C1 segment of cervical spinal cord (tissue), 14 donors: ENCODE measurements around the gene ULK1.
"Not testable (repeated sequence)": the region's sequence is repeated elsewhere in the genome, so short reads cannot be mapped to it uniquely, and the experiment has no call there.

Experiments used
- DNase-seq, 14 donors: peaks; one replicate each; lab custom pipeline; 2025; lab: John Stamatoyannopoulos, UW

ULK1 gene

GRCh38 chr12:131861261-131862083 lies 33.0 kb upstream of the ULK1 start:
- no peak for DNase-seq

GRCh38 chr12:131862084-131862441 lies 32.4 kb upstream of the ULK1 start:
- no peak for DNase-seq

- DNase-seq: no peak
Observed at GRCh38 chr12:131862600-131862993, 31.8 kb upstream of the ULK1 start.

GRCh38 chr12:131862994-131863710 lies 31.3 kb upstream of the ULK1 start:
- no peak for DNase-seq

GRCh38 chr12:131863711-131864396 lies 30.6 kb upstream of the ULK1 start:
- DNase-seq: no peak

- DNase-seq: no peak
Observed at GRCh38 chr12:131864469-131864868, 30.0 kb upstream of the ULK1 start.

- DNase-seq: no peak
Observed at GRCh38 chr12:131865180-131865875, 29.1 kb upstream of the ULK1 start.

GRCh38 chr12:131867471-131867870 lies 27.0 kb upstream of the ULK1 start:
- no peak for DNase-seq

- peak in 4 of 14 donors; percentile 4 to 45 (median 10) for DNase-seq
Observed at GRCh38 chr12:131867891-131868675, 26.3 kb upstream of the ULK1 start.

- DNase-seq: no peak
Observed at GRCh38 chr12:131869871-131870418, 24.5 kb upstream of the ULK1 start.

- no peak for DNase-seq
Observed at GRCh38 chr12:131871677-131872076, 22.7 kb upstream of the ULK1 start.

- no peak for DNase-seq
Observed at GRCh38 chr12:131872154-131873051, 22.0 kb upstream of the ULK1 start.

GRCh38 chr12:131873293-131873692 lies 21.1 kb upstream of the ULK1 start:
- no peak for DNase-seq

- not testable (repeated sequence) for DNase-seq
Observed at GRCh38 chr12:131874972-131875371, 19.4 kb upstream of the ULK1 start.

GRCh38 chr12:131877216-131877615 lies 17.2 kb upstream of the ULK1 start:
- DNase-seq: not testable (repeated sequence)

- DNase-seq: not testable (repeated sequence)
Observed at GRCh38 chr12:131878436-131878835, 16.0 kb upstream of the ULK1 start.

GRCh38 chr12:131882804-131883520 lies 11.5 kb upstream of the ULK1 start:
- no peak for DNase-seq

GRCh38 chr12:131883521-131883900 lies 10.9 kb upstream of the ULK1 start:
- DNase-seq: no peak

- not testable (repeated sequence) for DNase-seq
Observed at GRCh38 chr12:131885076-131885475, 9.3 kb upstream of the ULK1 start.
